HUES48 (cell line): ENCODE results near the gene TTLL4.
A peak's percentile ranks its signal among the peaks of the same experiment; 100 is the strongest.
"Not testable (repeated sequence)": the region's sequence is repeated elsewhere in the genome, so short reads cannot be mapped to it uniquely, and the experiment has no call there.

ENCODE experiments used
- H3K27ac ChIP-seq: one replicate; pipeline ENCODE4 v1.7.0; 2013; ENCODE audit warnings: low read depth, low read length, inconsistent platforms
- H3K27me3 ChIP-seq: 2 replicates; pipeline ENCODE4 v1.6.1; 2013; ENCODE audit warnings: mild to moderate bottlenecking, low read length; ENCODE audit not compliant: control insufficient read depth, insufficient read depth
- H3K36me3 ChIP-seq: 2 replicates; pipeline ENCODE4 v1.6.1; 2013; ENCODE audit warnings: low read length; ENCODE audit not compliant: control insufficient read depth, insufficient read depth
- H3K4me1 ChIP-seq: 2 replicates; pipeline ENCODE4 v1.6.1; 2013; ENCODE audit warnings: mild to moderate bottlenecking, low read length; ENCODE audit not compliant: control insufficient read depth, insufficient read depth
- H3K4me3 ChIP-seq: 2 replicates; pipeline ENCODE4 v1.5.1; 2013; ENCODE audit warnings: mild to moderate bottlenecking, low read depth, low read length
- H3K9ac ChIP-seq: 2 replicates; pipeline ENCODE4 v1.6.1; 2013; ENCODE audit warnings: mild to moderate bottlenecking, low read depth, low read length, moderate library complexity
- H3K9me3 ChIP-seq: 2 replicates; pipeline ENCODE4 v1.6.1; 2013; ENCODE audit warnings: low read length; ENCODE audit not compliant: control insufficient read depth, insufficient read depth

TTLL4 gene

DNA sequence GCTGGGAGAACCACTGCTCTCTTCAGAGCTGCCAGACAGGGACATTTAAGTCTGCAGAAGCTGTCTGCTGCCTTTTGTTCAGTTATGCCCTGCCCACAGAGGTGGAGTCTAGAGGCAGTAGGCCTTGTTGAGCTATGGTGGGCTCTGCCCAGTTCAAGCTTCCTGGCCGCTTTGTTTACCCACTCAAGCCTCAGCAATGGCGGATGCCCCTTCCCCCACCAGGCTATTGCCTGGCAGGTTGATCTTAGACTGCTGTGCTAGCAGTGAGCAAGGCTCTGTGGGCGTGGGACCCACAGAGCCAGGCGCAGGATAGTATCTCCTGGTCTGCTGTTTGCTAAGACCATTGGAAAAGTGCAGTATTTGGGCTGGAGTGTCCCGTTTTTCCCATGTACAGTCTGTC is 62.1 kb downstream of the TTLL4 start:
- H3K36me3 ChIP-seq, H3K4me1 ChIP-seq, H3K4me3 ChIP-seq, H3K27ac ChIP-seq, H3K27me3 ChIP-seq, H3K9me3 ChIP-seq, H3K9ac ChIP-seq: not testable (repeated sequence)

DNA sequence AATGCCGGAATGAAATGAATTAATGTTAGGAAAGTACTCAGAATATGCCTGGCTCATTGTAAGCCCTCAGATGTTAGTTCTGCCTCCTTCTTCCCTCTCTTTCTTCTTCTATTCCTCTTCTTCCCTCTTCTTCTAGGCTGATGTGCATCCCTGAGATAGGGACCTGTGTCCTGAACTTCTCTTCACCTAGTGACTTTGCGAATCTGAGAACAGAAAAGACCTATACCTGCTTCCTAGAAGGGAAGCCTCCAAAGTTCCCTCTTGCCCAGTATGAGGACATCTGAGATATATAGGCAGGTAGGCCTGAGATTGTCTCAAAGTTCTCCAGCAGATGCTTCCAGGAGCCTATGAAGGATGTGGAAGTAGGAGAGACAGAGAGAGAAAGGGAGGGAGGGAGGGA is 63.2 kb downstream of the TTLL4 start:
- H3K4me3 ChIP-seq = no peak overlapping the region
- no peak overlapping the region for H3K27ac ChIP-seq
- H3K9ac ChIP-seq = no peak overlapping the region
- H3K4me1 ChIP-seq = no peaks in the 10 kb centered on the region
- H3K36me3 ChIP-seq = no peaks in the 10 kb centered on the region
- H3K27me3 ChIP-seq = no peaks in the 10 kb centered on the region
- peaks cover 6% of the 10 kb centered on the region; the same call in 1 of the 2 replicates for H3K9me3 ChIP-seq

DNA sequence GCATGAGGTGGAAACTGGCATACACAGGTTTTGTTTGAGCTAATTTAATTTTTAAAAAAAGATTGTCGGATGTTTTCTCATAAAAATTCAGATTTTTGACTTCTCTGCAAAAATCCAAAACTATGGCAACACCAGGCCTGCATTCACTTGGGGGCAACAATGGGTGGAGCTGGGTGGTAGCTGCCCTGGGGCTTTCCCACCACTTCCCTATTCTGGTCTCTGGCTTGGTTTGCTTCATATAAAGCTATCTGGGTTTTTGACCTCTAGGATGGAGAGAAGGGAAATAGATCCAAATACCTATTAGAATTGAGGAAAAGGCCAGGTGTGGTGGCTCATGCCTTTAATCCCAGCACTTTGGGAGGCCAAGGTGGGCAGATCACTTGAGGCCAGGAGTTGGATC is 65.9 kb downstream of the TTLL4 start:
- H3K4me3 ChIP-seq = no peak overlapping the region
- peaks cover 6% of the 10 kb centered on the region; the same call in 1 of the 2 replicates for H3K9me3 ChIP-seq
- H3K27ac ChIP-seq = no peak overlapping the region
- peaks cover 9% of the 10 kb centered on the region for H3K27me3 ChIP-seq
- H3K9ac ChIP-seq = no peak overlapping the region
- H3K36me3 ChIP-seq = no peaks in the 10 kb centered on the region
- peaks cover 4% of the 10 kb centered on the region; the same call in 1 of the 2 replicates for H3K4me1 ChIP-seq

DNA sequence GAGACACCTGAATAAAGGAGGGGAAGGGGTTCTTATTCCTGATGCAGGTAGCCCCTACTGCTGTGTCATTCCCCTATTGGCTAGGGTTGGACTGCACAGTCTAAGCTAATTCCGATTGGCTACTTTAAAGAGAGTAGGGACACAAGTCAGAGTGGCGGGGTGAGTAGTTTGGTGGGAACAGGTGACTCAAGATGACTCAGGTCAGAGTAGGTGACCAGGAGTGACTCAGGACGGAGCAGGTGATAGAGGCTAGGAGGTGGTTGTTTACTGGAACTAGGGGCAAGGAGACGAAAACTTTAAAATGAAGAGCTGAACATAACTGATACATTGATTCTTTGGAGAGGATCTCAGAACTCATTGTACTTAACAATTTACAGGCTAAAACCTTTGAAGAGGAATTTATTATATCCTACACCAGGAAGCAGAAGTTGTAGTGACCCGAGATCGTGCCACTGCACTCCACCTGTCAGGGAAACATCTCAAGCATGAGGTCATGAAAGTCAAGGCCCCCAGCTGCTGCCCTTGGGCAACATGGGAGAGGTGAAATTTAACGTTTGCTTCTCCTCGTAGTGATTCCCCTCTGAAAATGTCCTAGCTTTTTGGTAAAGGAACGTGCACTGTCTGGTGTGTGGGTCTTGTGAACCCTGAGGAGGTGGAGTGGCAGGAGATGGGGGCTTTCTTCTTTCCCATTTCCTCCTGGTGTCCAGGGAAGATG is 66.8 kb downstream of the TTLL4 start:
- Histone ChIP-seq H3K27me3 (peaks cover 18% of the 10 kb centered on the region), H3K27ac (no peak overlapping the region)

DNA sequence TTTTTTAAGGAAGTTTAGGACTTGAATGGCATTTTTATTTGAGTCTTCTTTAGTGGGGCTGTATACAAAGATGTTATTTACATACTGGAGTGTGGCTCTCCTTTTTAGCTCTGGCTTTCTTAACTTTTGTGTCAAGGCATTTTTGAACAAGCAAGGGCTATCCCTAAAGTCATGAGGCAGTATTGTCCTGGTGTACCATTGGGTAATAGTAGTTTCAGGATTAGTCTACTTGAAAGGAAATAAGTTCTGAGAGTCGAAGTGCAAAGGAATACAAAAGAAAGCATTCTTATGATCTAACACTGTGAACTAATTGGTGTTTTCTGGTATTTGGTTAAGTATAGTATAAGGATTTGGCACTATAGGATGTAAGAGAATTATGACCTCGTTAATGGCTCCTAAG is 69.4 kb downstream of the TTLL4 start:
- no peaks in the 10 kb centered on the region for H3K36me3 ChIP-seq
- H3K27me3 ChIP-seq = peaks cover 36% of the 10 kb centered on the region
- peaks cover 6% of the 10 kb centered on the region; the same call in 1 of the 2 replicates for H3K9me3 ChIP-seq
- no peak overlapping the region for H3K4me3 ChIP-seq
- H3K9ac ChIP-seq = no peak overlapping the region
- H3K4me1 ChIP-seq = peaks cover 4% of the 10 kb centered on the region; the same call in 1 of the 2 replicates
- no peak overlapping the region for H3K27ac ChIP-seq

More for the DNA sequence above, 66.8 kb downstream of the TTLL4 start:
- no peak overlapping the region for H3K4me3 ChIP-seq
- no peaks in the 10 kb centered on the region for H3K36me3 ChIP-seq
- H3K9me3 ChIP-seq = peaks cover 6% of the 10 kb centered on the region; the same call in 1 of the 2 replicates
- H3K4me1 ChIP-seq = peaks cover 4% of the 10 kb centered on the region; the same call in 1 of the 2 replicates
- no peak overlapping the region for H3K9ac ChIP-seq

DNA sequence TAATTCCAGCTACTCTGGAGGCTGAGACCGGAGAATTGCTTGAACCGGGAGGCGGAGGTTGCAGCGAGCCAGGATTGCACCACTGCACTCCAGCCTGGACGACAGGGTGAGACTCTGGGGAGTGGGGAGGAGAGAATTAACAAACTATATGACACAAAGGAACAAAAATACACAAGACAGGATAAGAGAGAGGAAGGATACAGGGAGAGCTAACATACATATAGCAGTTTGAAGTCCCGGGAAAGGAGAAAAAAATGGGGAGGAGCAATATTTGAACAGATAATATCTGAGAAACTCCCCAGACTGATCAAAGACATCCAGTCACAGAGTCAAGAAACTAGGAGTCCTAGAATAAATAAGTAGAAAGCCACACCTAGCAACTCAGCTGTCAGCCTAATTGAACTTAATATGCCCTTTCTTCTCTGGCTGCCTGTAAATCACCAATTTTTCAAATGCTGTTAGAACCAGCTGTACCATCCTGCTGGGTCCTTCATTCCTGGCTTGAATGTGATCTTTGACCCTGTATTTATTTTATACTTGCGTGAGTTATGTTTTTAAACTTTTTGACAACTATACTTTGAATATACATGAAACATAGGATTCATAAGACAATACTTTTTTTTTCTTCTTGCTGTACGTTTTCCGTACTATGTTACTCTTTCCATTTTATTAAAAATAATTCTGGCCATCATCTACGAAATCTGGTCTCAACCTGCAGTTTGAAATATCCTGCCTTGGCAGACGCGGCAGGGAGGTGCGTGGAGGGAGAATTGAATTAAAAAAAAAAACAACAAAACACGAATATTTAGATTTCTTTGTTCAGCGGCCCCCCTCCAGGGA is 70.4 kb downstream of the TTLL4 start:
- H3K27me3 ChIP-seq = peaks cover 36% of the 10 kb centered on the region
- H3K9ac ChIP-seq = peak overlapping the region; percentile 61; the same call in 1 of the 2 replicates
- H3K4me3 ChIP-seq = peak overlapping the region; percentile 71
- H3K9me3 ChIP-seq = peaks cover 6% of the 10 kb centered on the region; the same call in 1 of the 2 replicates
- H3K4me1 ChIP-seq = peaks cover 4% of the 10 kb centered on the region; the same call in 1 of the 2 replicates
- no peaks in the 10 kb centered on the region for H3K36me3 ChIP-seq
- no peak overlapping the region for H3K27ac ChIP-seq

DNA sequence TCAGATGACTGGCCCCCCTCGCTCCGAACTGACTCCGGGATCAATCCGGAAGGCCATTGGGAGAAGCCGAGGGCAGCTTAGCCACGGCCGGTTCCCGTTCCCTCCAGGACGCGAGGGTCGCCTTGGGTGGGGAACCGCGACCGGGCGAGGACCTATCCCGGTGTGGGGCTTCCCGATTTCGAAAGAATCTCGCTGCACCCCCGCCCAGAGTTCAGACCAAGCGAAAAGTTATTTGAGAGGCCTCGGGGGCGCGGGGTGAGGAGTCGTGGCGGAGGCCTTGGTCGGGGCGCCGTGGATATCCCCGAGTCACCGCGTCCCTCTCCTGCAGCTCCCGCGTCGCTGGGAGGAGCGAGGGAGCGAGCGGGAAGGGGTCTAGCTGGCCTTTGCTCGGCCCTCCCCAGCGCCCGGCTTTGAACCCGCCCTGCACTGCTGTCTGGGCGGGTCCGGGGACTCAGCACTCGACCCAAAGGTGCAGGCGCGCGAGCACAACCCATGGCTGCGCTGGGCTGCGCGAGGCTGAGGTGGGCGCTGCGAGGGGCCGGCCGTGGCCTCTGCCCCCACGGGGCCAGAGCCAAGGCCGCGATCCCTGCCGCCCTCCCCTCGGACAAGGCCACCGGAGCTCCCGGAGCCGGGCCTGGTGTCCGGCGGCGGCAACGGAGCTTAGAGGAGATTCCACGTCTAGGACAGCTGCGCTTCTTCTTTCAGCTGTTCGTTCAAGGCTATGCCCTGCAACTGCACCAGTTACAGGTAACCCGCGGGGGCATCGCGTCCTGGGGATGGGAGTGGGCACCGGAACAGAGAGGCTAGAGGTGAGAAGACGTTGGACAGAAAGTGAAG is 71.3 kb downstream of the TTLL4 start, which contains the start of gene CYP27A1:
Gene CYP27A1, plus strand, starts transcription at position 457 of the 837 bp plus-strand sequence. Its CDS starts 36 bp downstream, at position 493.
- peaks cover 4% of the 10 kb centered on the region; the same call in 1 of the 2 replicates for H3K4me1 ChIP-seq
- H3K27me3 ChIP-seq = peaks cover 36% of the 10 kb centered on the region
- H3K4me3 ChIP-seq = peak within 1 kb of the TSS; percentile 71
- peak within 1 kb of the TSS; percentile 21 for H3K27ac ChIP-seq
- H3K36me3 ChIP-seq = no peaks in the 10 kb centered on the region
- peak within 1 kb of the TSS; percentile 61 for H3K9ac ChIP-seq
- H3K9me3 ChIP-seq = peaks cover 6% of the 10 kb centered on the region; the same call in 1 of the 2 replicates

DNA sequence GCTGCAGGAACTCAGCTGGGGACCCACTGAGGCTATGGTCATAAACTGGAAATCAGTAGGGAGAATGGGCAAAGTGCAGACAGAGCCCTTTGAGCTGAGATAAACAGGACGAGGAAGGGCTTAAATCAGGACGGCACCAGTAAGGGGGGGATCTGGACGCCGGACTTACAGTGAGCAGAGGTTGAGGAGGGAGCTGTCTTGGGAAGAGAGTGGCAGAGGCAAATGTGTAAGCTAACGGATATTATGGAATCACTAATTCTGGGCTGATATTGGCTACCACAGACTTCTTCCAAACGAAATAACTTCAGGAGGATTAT is 71.9 kb downstream of the TTLL4 start:
- peaks cover 4% of the 10 kb centered on the region; the same call in 1 of the 2 replicates for H3K4me1 ChIP-seq
- no peaks in the 10 kb centered on the region for H3K36me3 ChIP-seq
- peaks cover 36% of the 10 kb centered on the region for H3K27me3 ChIP-seq
- 0 out of 2 replicates have a peak, but pooled peaks cover 2% of the 10 kb centered on the region for H3K9me3 ChIP-seq
- no peak overlapping the region for H3K27ac ChIP-seq
- H3K4me3 ChIP-seq = peak overlapping the region; percentile 71
- no peak overlapping the region for H3K9ac ChIP-seq

DNA sequence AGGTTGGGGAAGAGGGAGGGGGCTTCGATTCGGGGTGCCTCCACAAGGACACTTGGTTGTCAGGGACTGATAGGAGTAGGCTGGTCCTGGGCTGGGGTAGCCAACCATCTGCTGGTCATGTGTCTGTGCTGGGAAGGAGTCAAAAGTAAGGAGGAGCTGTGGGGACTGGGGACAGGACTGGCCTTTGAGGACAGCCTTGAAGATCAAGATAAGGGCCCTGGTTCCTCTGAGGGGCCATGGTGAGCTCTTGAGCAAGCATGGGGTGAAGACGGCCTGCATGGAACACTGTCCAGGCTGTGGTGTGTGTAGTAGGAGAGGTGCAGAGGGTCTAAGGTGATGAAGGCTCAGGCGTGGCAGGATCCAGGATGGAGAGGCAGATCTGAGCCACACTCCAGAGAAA is 73.1 kb downstream of the TTLL4 start:
- Histone ChIP-seq H3K27ac (no peak overlapping the region), H3K9me3 (no peaks in the 10 kb centered on the region), H3K27me3 (peaks cover 36% of the 10 kb centered on the region), H3K4me3 (no peak overlapping the region), H3K4me1 (peaks cover 4% of the 10 kb centered on the region; the same call in 1 of the 2 replicates), H3K36me3 (no peaks in the 10 kb centered on the region), H3K9ac (no peak overlapping the region)

DNA sequence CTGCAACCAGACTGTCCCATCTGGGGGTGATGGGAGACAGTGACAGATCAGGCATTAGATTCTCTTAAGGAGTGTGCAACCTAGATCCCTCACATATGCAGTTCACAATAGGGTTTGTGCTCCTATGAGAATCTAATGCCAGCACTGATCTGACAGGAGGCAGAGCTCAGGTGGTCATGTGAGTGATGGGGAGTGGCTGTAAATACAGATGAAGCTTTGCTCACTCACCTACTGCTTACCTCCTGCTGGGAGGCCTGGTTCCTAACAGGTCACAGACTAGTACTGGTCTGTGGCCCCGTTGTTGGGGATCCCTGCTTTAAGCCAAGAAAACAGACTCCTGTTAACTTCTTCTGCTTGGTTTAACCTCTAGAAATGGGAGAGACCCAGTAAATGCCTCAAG is 74.5 kb downstream of the TTLL4 start:
- H3K27me3 ChIP-seq = peaks cover 36% of the 10 kb centered on the region
- no peak overlapping the region for H3K9ac ChIP-seq
- no peaks in the 10 kb centered on the region for H3K36me3 ChIP-seq
- no peak overlapping the region for H3K27ac ChIP-seq
- H3K4me3 ChIP-seq = no peak overlapping the region
- H3K4me1 ChIP-seq = peaks cover 4% of the 10 kb centered on the region; the same call in 1 of the 2 replicates
- H3K9me3 ChIP-seq = no peaks in the 10 kb centered on the region
